IMR-90 (cell line): ENCODE measurements around the gene LAP3. TPM values are rescaled to one million over a fixed set of nuclear protein-coding genes. Genes with fewer than 3 reads are reported as not detected.

Experiments
- ATAC-seq: fragments of 200-7000 bp; cut with Tn5 transposase; 2 replicates; pipeline ENCODE4 v1.9.1; 2020; ENCODE audit warnings: low read depth, mild to moderate bottlenecking, moderate library complexity
- BruUV-seq: library from RNA; stranded (reverse); fragments of 400-500 nt; replicated peaks from 2 replicates; lab custom pipeline; 2021; lab: Mats Ljungman, UMichigan
- CTCF ChIA-PET: fragments of 300-600 bp; formaldehyde crosslinking; extraction: SDS; loops from one replicate; lab custom pipeline; 2021; ENCODE audit warnings: antibody characterized with exemption; lab: Yijun Ruan, JAX
- POLR2A ChIA-PET: fragments of 300-600 bp; sonication (Branson Sonifier 250); formaldehyde crosslinking; loops from one replicate; lab custom pipeline; 2022; ENCODE audit warnings: antibody characterized with exemption; ENCODE audit not compliant: unreplicated experiment; lab: Charles Lee
- DNase-seq: peaks from one replicate; pipeline ENCODE4 v3.0.0; 2013
- H2AFZ ChIP-seq: replicated peaks from 2 replicates; pipeline ENCODE3; 2013; ENCODE audit warnings: low read length, mild to moderate bottlenecking; ENCODE audit not compliant: poor library complexity
- H2AK5ac ChIP-seq: 2 replicates; pipeline ENCODE4 v1.6.1; 2013; ENCODE audit warnings: low read depth, low read length, inconsistent platforms
- H2AK9ac ChIP-seq: replicated peaks from 2 replicates; pipeline ENCODE3; 2013; ENCODE audit warnings: mild to moderate bottlenecking, low read depth, low read length, moderate library complexity; ENCODE audit not compliant: poor library complexity
- H2BK120ac ChIP-seq: 2 replicates; pipeline ENCODE4 v1.6.1; 2013; ENCODE audit warnings: low read depth, low read length, inconsistent platforms
- H2BK15ac ChIP-seq: 3 replicates; pipeline ENCODE4 v1.6.1; 2013; ENCODE audit warnings: low read depth, low read length, inconsistent platforms
- H2BK20ac ChIP-seq: 2 replicates; pipeline ENCODE4 v1.6.1; 2013; ENCODE audit warnings: low read depth, mild to moderate bottlenecking, inconsistent platforms, low read length, moderate library complexity
- H2BK5ac ChIP-seq: 2 replicates; pipeline ENCODE4 v1.6.1; 2013; ENCODE audit warnings: mild to moderate bottlenecking, low read depth, low read length, inconsistent platforms; ENCODE audit not compliant: poor library complexity, severe bottlenecking
- H3K14ac ChIP-seq: replicated peaks from 2 replicates; pipeline ENCODE4 v1.6.1; 2013; ENCODE audit warnings: low read depth, low read length, inconsistent platforms
- H3K18ac ChIP-seq: 2 replicates; pipeline ENCODE4 v1.6.1; 2013; ENCODE audit warnings: low read depth, low read length, control low read depth
- H3K23ac ChIP-seq: 2 replicates; pipeline ENCODE4 v1.6.1; 2013; ENCODE audit warnings: low read depth, low read length, inconsistent platforms
- H3K27ac ChIP-seq: 2 replicates; pipeline ENCODE4 v1.5.1; 2013; ENCODE audit warnings: mild to moderate bottlenecking, control low read depth, low read length; ENCODE audit not compliant: insufficient read depth
- H3K27me3 ChIP-seq: 2 replicates; pipeline ENCODE4 v1.6.1; 2013; ENCODE audit warnings: low read length; ENCODE audit not compliant: control insufficient read depth, insufficient read depth
- H3K36me3 ChIP-seq: 2 replicates; pipeline ENCODE4 v1.6.1; 2013; ENCODE audit warnings: low read length, mixed read lengths; ENCODE audit not compliant: control insufficient read depth, insufficient read depth
- H3K4ac ChIP-seq: 2 replicates; pipeline ENCODE4 v1.6.1; 2013; ENCODE audit warnings: low read depth, low read length, inconsistent platforms
- H3K4me1 ChIP-seq: 2 replicates; pipeline ENCODE4 v1.6.1; 2013; ENCODE audit warnings: low read length, mixed read lengths; ENCODE audit not compliant: control insufficient read depth, insufficient read depth
- H3K4me2 ChIP-seq: 2 replicates; pipeline ENCODE4 v1.6.1; 2013; ENCODE audit warnings: low read depth, mild to moderate bottlenecking, control low read depth, low read length, moderate library complexity
- H3K4me3 ChIP-seq: 2 replicates; pipeline ENCODE4 v1.5.1; 2013; ENCODE audit warnings: low read depth, mild to moderate bottlenecking, control low read depth, low read length, moderate library complexity; ENCODE audit not compliant: insufficient read depth
- H3K56ac ChIP-seq: 2 replicates; pipeline ENCODE4 v1.6.1; 2013; ENCODE audit warnings: low read length, inconsistent platforms; ENCODE audit not compliant: insufficient read depth; ENCODE audit errors: extremely low read depth
- H3K79me1 ChIP-seq, 2 experiments: 2 replicates each; pipeline ENCODE4 v1.6.1; 2013; ENCODE audit warnings: low read length in 2 of 2, inconsistent platforms in 1 of 2, low read depth in 1 of 2
- H3K9ac ChIP-seq: 2 replicates; pipeline ENCODE4 v1.6.1; 2013; ENCODE audit warnings: low read depth, low read length, control low read depth
- H3K9me1 ChIP-seq: 2 replicates; pipeline ENCODE4 v1.6.1; 2013; ENCODE audit warnings: low read length, inconsistent platforms; ENCODE audit not compliant: insufficient read depth
- H3K9me3 ChIP-seq: 2 replicates; pipeline ENCODE4 v1.6.1; 2013; ENCODE audit warnings: low read length; ENCODE audit not compliant: control insufficient read depth, insufficient read depth
- H4K20me1 ChIP-seq: 2 replicates; pipeline ENCODE4 v1.6.1; 2013; ENCODE audit warnings: low read length, inconsistent platforms; ENCODE audit not compliant: insufficient read depth
- H4K5ac ChIP-seq: 2 replicates; pipeline ENCODE4 v1.6.1; 2013; ENCODE audit warnings: mild to moderate bottlenecking, low read depth, low read length, control low read depth
- H4K8ac ChIP-seq, 2 experiments: 2 replicates each; pipeline ENCODE4 v1.6.1; 2013; ENCODE audit warnings: low read depth in 2 of 2, low read length in 2 of 2, control low read depth in 1 of 2, inconsistent platforms in 1 of 2
- H4K91ac ChIP-seq: 2 replicates; pipeline ENCODE4 v1.6.1; 2013; ENCODE audit warnings: low read depth, low read length, inconsistent platforms; ENCODE audit not compliant: insufficient read depth
- BHLHE40 ChIP-seq: fragments of 150-350 bp; IDR thresholded peaks from 2 replicates; pipeline ENCODE4 v1.6.1; 2016; ENCODE audit warnings: mild to moderate bottlenecking, low read depth, low read length
- CEBPB ChIP-seq: IDR thresholded peaks from 2 replicates; pipeline ENCODE4 v1.6.1; 2012; ENCODE audit warnings: low read depth, low read length, improper control_type of control experiment
- CHD1 ChIP-seq: IDR thresholded peaks from 2 replicates; pipeline ENCODE4 v1.6.1; 2012; ENCODE audit warnings: low read depth, low read length, improper control_type of control experiment
- ELK1 ChIP-seq: fragments of 150-350 bp; IDR thresholded peaks from 2 replicates; pipeline ENCODE4 v1.6.1; 2016; ENCODE audit warnings: low read depth, mild to moderate bottlenecking, low read length, moderate library complexity, borderline replicate concordance
- FOS ChIP-seq: fragments of 150-350 bp; IDR thresholded peaks from 2 replicates; pipeline ENCODE4 v1.6.1; 2016; ENCODE audit warnings: low read depth, low read length
- MAFK ChIP-seq: IDR thresholded peaks from 2 replicates; pipeline ENCODE4 v1.6.1; 2012; ENCODE audit warnings: low read depth, low read length, improper control_type of control experiment
- MXI1 ChIP-seq: IDR thresholded peaks from 2 replicates; pipeline ENCODE4 v1.6.1; 2012; ENCODE audit warnings: low read depth, mild to moderate bottlenecking, low read length, moderate library complexity, borderline replicate concordance
- NFE2L2 ChIP-seq: fragments of 150-350 bp; IDR thresholded peaks from 2 replicates; pipeline ENCODE4 v1.6.1; 2016; ENCODE audit warnings: low read depth, mild to moderate bottlenecking, low read length
- POLR2A ChIP-seq: IDR thresholded peaks from 2 replicates; pipeline ENCODE4 v1.6.1; 2012; ENCODE audit warnings: mild to moderate bottlenecking, low read depth, low read length
- RCOR1 ChIP-seq: IDR thresholded peaks from 2 replicates; pipeline ENCODE4 v1.6.1; 2012; ENCODE audit warnings: mild to moderate bottlenecking, low read length, improper control_type of control experiment; ENCODE audit not compliant: insufficient replicate concordance
- RFX5 ChIP-seq: IDR thresholded peaks from 2 replicates; pipeline ENCODE4 v1.8.0; 2012; ENCODE audit warnings: low read depth, mild to moderate bottlenecking, low read length, moderate library complexity
- SMC3 ChIP-seq: fragments of 150-350 bp; IDR thresholded peaks from 2 replicates; pipeline ENCODE4 v1.6.1; 2016; ENCODE audit warnings: low read depth, mild to moderate bottlenecking, antibody characterized with exemption, low read length, moderate library complexity
- USF2 ChIP-seq: fragments of 150-350 bp; IDR thresholded peaks from 2 replicates; pipeline ENCODE4 v1.6.1; 2017; ENCODE audit warnings: mild to moderate bottlenecking, antibody characterized with exemption, low read length, low read depth
- WGBS, 2 experiments: methylation state at CpG; one replicate each; pipeline versions ENCODE4 v1.1.5 to v1.1.7; 2013; ENCODE audit warnings: missing lambda C conversion rate in 2 of 2; ENCODE audit not compliant: insufficient read length in 1 of 2; ENCODE audit errors: extremely low coverage in 2 of 2; 5-methylcytosine and 5-hydroxymethylcytosine counted together
- dilution Hi-C: fragments of 300-500 bp; cut with HindIII; formaldehyde crosslinking; loops from one replicate; pipeline ENCODE4 v1.14.3; 2018; ENCODE audit warnings: low sequenced_read_pairs; ENCODE audit not compliant: unreplicated experiment
- in situ Hi-C: fragments of 300-500 bp; cut with MboI; formaldehyde crosslinking; loops from 3 replicates; pipeline ENCODE4 v1.14.3; 2019; ENCODE audit warnings: low sequenced_read_pairs, inconsistent platforms, mixed read lengths
- intact Hi-C: fragments of 100-400 bp; cut with micrococcal nuclease; formaldehyde crosslinking; loops from 2 replicates; pipeline ENCODE4 v1.10.0; 2022
- polyA plus RNA-seq, 3 experiments: library from polyadenylated mRNA; depleted of rRNA; stranded (reverse); fragments of >200 nt; gene quantifications; 2 replicates each; pipeline ENCODE4 v1.2.3, GENCODE V29; 2012; ENCODE audit warnings: low replicate concordance in 1 of 3
- total RNA-seq: library from RNA; depleted of rRNA; stranded (reverse); fragments of >200 nt; gene quantifications from 2 replicates; pipeline ENCODE4 v1.2.3, GENCODE V29; 2012
- TF ChIP-seq, protein P1 (sequence below): conservative IDR thresholded peaks from 2 replicates; pipeline ENCODE4 v1.5.1; 2012; ENCODE audit warnings: mild to moderate bottlenecking, low read depth, low read length, improper control_type of control experiment

Gene LAP3
- total and polyA plus RNA-seq, 2 of the 4 experiments (the other 2 are of a cell fraction): 57.9 to 91.6 TPM

- Histone ChIP-seq H2BK20ac (no peak overlapping the region), H3K79me1 (no peaks in the 10 kb centered on the region), H3K9me3 (no peaks in the 10 kb centered on the region), H3K18ac (no peak overlapping the region), H4K91ac (no peak overlapping the region), H4K8ac (no peak overlapping the region), H4K20me1 (no peaks in the 10 kb centered on the region), H3K56ac (no peak overlapping the region), H3K14ac (no peak overlapping the region), H2AFZ (peak overlapping the region; percentile 32), H3K9ac (no peak overlapping the region), H2BK120ac (no peak overlapping the region), H3K4me2 (no peak overlapping the region), H4K5ac (no peak overlapping the region), H3K4ac (no peak overlapping the region), H3K23ac (no peak overlapping the region), H2AK5ac (no peak overlapping the region), H3K4me1 (no peaks in the 10 kb centered on the region), H2BK15ac (no peak overlapping the region), H2AK9ac (no peak overlapping the region), H3K4me3 (no peak overlapping the region), H3K36me3 (no peaks in the 10 kb centered on the region), H3K27ac (no peak overlapping the region), H3K9me1 (no peaks in the 10 kb centered on the region), H2BK5ac (no peak overlapping the region), H3K27me3 (peaks cover 3% of the 10 kb centered on the region; the same call in 1 of the 2 replicates)
- in situ Hi-C loops: no loop called here
- DNase-seq (peak; percentile 79), ATAC-seq (peak; percentile 75)
- dilution Hi-C loops: no loop called here
- no TSS peak for BruUV-seq
- ChIA-PET CTCF (no interaction called here), POLR2A (no interaction called here)
- intact Hi-C loops: no loop called here
- WGBS, 2 experiments: 86% methylated on average over 4 of the region's 8 CpGs; no CpG with 5 or more reads in 1 of the 2 experiments
- TF ChIP-seq SMC3 (no peak), RCOR1 (no peak), ELK1 (no peak), POLR2A (no peak), BHLHE40 (no peak), CHD1 (no peak), USF2 (no peak), CEBPB (peak; percentile 7; the same call in 1 of the 2 replicates), MAFK (no peak), RFX5 (no peak), FOS (peak; percentile 15; the same call in 1 of the 2 replicates), MXI1 (no peak), NFE2L2 (no peak)
- TF ChIP-seq, protein P1, sequence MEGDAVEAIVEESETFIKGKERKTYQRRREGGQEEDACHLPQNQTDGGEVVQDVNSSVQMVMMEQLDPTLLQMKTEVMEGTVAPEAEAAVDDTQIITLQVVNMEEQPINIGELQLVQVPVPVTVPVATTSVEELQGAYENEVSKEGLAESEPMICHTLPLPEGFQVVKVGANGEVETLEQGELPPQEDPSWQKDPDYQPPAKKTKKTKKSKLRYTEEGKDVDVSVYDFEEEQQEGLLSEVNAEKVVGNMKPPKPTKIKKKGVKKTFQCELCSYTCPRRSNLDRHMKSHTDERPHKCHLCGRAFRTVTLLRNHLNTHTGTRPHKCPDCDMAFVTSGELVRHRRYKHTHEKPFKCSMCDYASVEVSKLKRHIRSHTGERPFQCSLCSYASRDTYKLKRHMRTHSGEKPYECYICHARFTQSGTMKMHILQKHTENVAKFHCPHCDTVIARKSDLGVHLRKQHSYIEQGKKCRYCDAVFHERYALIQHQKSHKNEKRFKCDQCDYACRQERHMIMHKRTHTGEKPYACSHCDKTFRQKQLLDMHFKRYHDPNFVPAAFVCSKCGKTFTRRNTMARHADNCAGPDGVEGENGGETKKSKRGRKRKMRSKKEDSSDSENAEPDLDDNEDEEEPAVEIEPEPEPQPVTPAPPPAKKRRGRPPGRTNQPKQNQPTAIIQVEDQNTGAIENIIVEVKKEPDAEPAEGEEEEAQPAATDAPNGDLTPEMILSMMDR: no peak
Observed at GRCh38 chr4:17561195-17561909, 15.6 kb upstream of the LAP3 start.
